ENCODE data around the gene DEFB119. TPM values are rescaled to one million over a fixed set of nuclear protein-coding genes. Genes with fewer than 3 reads are reported as not detected.
"Not testable (repeated sequence)": the region's sequence is repeated elsewhere in the genome, so short reads cannot be mapped to it uniquely, and the experiment has no call there.

The DEFB119 gene
- polyA plus RNA-seq, 1 donor from 2014 or later, result not detected

- Histone ChIP-seq H3K79me2 (replicated peaks; ENCODE audit: insufficient read depth, low read length) (no peaks in the 10 kb centered on the region), H4K20me1 (ENCODE audit: insufficient read depth) (no peaks in the 10 kb centered on the region), H3K4me2 (ENCODE audit: low read length) (no peak within 1 kb of the TSS), H3K36me3 (ENCODE audit: insufficient read depth, low read length) (no peaks in the 10 kb centered on the region), H3K27me3 (ENCODE audit: insufficient read depth, low read depth, low read length) (no peaks in the 10 kb centered on the region), H3K9me2 (ENCODE audit: insufficient read depth, low read length) (no peaks in the 10 kb centered on the region), H3K9me3 (ENCODE audit: low read length) (peaks cover 4% of the 10 kb centered on the region), H2AFZ (ENCODE audit: low read depth, low read length) (no peak within 1 kb of the TSS), H3K9ac (ENCODE audit: low read length) (no peak within 1 kb of the TSS), H3K4me3 (ENCODE audit: low read length) (no peak within 1 kb of the TSS), H3F3A (ENCODE audit: insufficient read depth, low read length, poor library complexity, severe bottlenecking) (no peaks in the 10 kb centered on the region), H3K27ac (ENCODE audit: low read length) (no peak within 1 kb of the TSS)
- TF ChIP-seq TAF1 (IDR thresholded peaks at IDR 0.05; ENCODE audit: low read depth) (no peak), EP300 (conservative IDR thresholded peaks at IDR 0.05; ENCODE audit: poor library complexity, severe bottlenecking) (no peak), CTCF (IDR thresholded peaks at IDR 0.05; ENCODE audit: poor library complexity, severe bottlenecking) (no peak)
Measured at GRCh38 chr20:31368301-31368700, 22.1 kb downstream of the DEFB119 start, which contains the start of gene DEFB118. Gene DEFB118, plus strand, starts transcription at chr20:31368601. Its CDS starts 50 bp downstream, at chr20:31368651.

GRCh38 chr20:31364272-31364671 is 26.1 kb downstream of the DEFB119 start:
- H3K4me2 ChIP-seq (ENCODE audit: low read length); H3K9me2 ChIP-seq (ENCODE audit: insufficient read depth, low read length); H3K36me3 ChIP-seq (ENCODE audit: insufficient read depth, low read length); H3K9me3 ChIP-seq (ENCODE audit: low read length); H3K27me3 ChIP-seq (ENCODE audit: insufficient read depth, low read depth, low read length); H2AFZ ChIP-seq (ENCODE audit: low read depth, low read length); H3K9ac ChIP-seq (ENCODE audit: low read length); H4K20me1 ChIP-seq (ENCODE audit: insufficient read depth); H3K79me2 ChIP-seq (replicated peaks; ENCODE audit: insufficient read depth, low read length); H3K27ac ChIP-seq (ENCODE audit: low read length); H3K4me3 ChIP-seq (ENCODE audit: low read length); H3F3A ChIP-seq (ENCODE audit: insufficient read depth, low read length, poor library complexity, severe bottlenecking): not testable (repeated sequence)

- no peaks in the 10 kb centered on the region for H3K36me3 ChIP-seq (ENCODE audit: insufficient read depth, low read length)
- no peak overlapping the region for H3K9ac ChIP-seq (ENCODE audit: low read length)
- H3K4me3 ChIP-seq (ENCODE audit: low read length), result no peak overlapping the region
- H4K20me1 ChIP-seq (ENCODE audit: insufficient read depth), result no peaks in the 10 kb centered on the region
- no peak overlapping the region for H2AFZ ChIP-seq (ENCODE audit: low read depth, low read length)
- no peaks in the 10 kb centered on the region for H3K9me3 ChIP-seq (ENCODE audit: low read length)
- no peak for TF ChIP-seq EP300 (conservative IDR thresholded peaks at IDR 0.05; ENCODE audit: poor library complexity, severe bottlenecking)
- TF ChIP-seq EZH2 (IDR thresholded peaks at IDR 0.05; ENCODE audit: borderline replicate concordance, insufficient read depth, low read length, poor library complexity, severe bottlenecking), result no peak
- no peak for TF ChIP-seq CTCF (IDR thresholded peaks at IDR 0.05; ENCODE audit: poor library complexity, severe bottlenecking)
- no peak for TF ChIP-seq POLR2AphosphoS5 (IDR thresholded peaks at IDR 0.05)
- no peaks in the 10 kb centered on the region for H3F3A ChIP-seq (ENCODE audit: insufficient read depth, low read length, poor library complexity, severe bottlenecking)
- no peak overlapping the region for H3K27ac ChIP-seq (ENCODE audit: low read length)
- H3K27me3 ChIP-seq (ENCODE audit: insufficient read depth, low read depth, low read length), result no peaks in the 10 kb centered on the region
- no peaks in the 10 kb centered on the region for H3K79me2 ChIP-seq (replicated peaks; ENCODE audit: insufficient read depth, low read length)
- no peak overlapping the region for H3K4me2 ChIP-seq (ENCODE audit: low read length)
- no peaks in the 10 kb centered on the region for H3K9me2 ChIP-seq (ENCODE audit: insufficient read depth, low read length)
Measured at GRCh38 chr20:31363295-31363694, 27.1 kb downstream of the DEFB119 start.

GRCh38 chr20:31355981-31356380 is 34.4 kb downstream of the DEFB119 start:
- H3K9me3 ChIP-seq (ENCODE audit: low read length), result no peaks in the 10 kb centered on the region
- no peaks in the 10 kb centered on the region for H3F3A ChIP-seq (ENCODE audit: insufficient read depth, low read length, poor library complexity, severe bottlenecking)
- no peak for TF ChIP-seq MXI1 (conservative IDR thresholded peaks at IDR 0.05; ENCODE audit: poor library complexity, severe bottlenecking)
- no peak for TF ChIP-seq REST (IDR thresholded peaks at IDR 0.05; ENCODE audit: borderline replicate concordance)
- no peak for TF ChIP-seq RAD21 (conservative IDR thresholded peaks at IDR 0.05)
- TF ChIP-seq TAF1 (IDR thresholded peaks at IDR 0.05; ENCODE audit: low read depth), result no peak
- TF ChIP-seq EZH2 (IDR thresholded peaks at IDR 0.05; ENCODE audit: borderline replicate concordance, insufficient read depth, low read length, poor library complexity, severe bottlenecking), result no peak
- H3K9ac ChIP-seq (ENCODE audit: low read length), result no peak overlapping the region
- no peaks in the 10 kb centered on the region for H3K79me2 ChIP-seq (replicated peaks; ENCODE audit: insufficient read depth, low read length)
- H3K4me3 ChIP-seq (ENCODE audit: low read length), result no peak overlapping the region
- H3K27ac ChIP-seq (ENCODE audit: low read length), result no peak overlapping the region
- no peak overlapping the region for H2AFZ ChIP-seq (ENCODE audit: low read depth, low read length)
- H3K4me2 ChIP-seq (ENCODE audit: low read length), result no peak overlapping the region
- H3K36me3 ChIP-seq (ENCODE audit: insufficient read depth, low read length), result no peaks in the 10 kb centered on the region
- no peaks in the 10 kb centered on the region for H3K27me3 ChIP-seq (ENCODE audit: insufficient read depth, low read depth, low read length)
- H3K9me2 ChIP-seq (ENCODE audit: insufficient read depth, low read length), result no peaks in the 10 kb centered on the region
- no peaks in the 10 kb centered on the region for H4K20me1 ChIP-seq (ENCODE audit: insufficient read depth)

All from neural cell (in vitro differentiated cells).